WTC11 (cell line): ENCODE results near the gene MEGF6. TPM values are rescaled to one million over a fixed set of nuclear protein-coding genes. Genes with fewer than 3 reads are reported as not detected.

Experiments used
- ATAC-seq: fragments of 200-7000 bp; cut with Tn5 transposase; 2 replicates; pipeline ENCODE4 v1.10.0; 2021; ENCODE audit warnings: mild to moderate bottlenecking, moderate library complexity
- CTCF ChIA-PET: fragments of 300-600 bp; sonication (Branson Sonifier 250); formaldehyde crosslinking; loops from one replicate; lab custom pipeline; 2021; ENCODE audit warnings: antibody characterized with exemption; lab: Charles Lee
- POLR2A ChIA-PET: fragments of 350-600 bp; sonication (Branson Sonifier 250); formaldehyde crosslinking; loops from one replicate; lab custom pipeline; 2021; ENCODE audit warnings: antibody characterized with exemption; lab: Charles Lee
- DNase-seq: peaks from one replicate; pipeline ENCODE4 v3.0.0; 2021; ENCODE audit warnings: low spot score
- H3K27ac Mint-ChIP-seq: 2 replicates; pipeline ENCODE4 v1.8.0; 2021; ENCODE audit warnings: mixed read lengths
- H3K27me3 Mint-ChIP-seq: 2 replicates; pipeline ENCODE4 v1.8.0; 2021; ENCODE audit warnings: low read depth, mild to moderate bottlenecking, moderate library complexity, mixed read lengths
- H3K36me3 Mint-ChIP-seq: 2 replicates; pipeline ENCODE4 v1.8.0; 2021; ENCODE audit warnings: mixed read lengths
- H3K4me1 Mint-ChIP-seq: 2 replicates; pipeline ENCODE4 v1.8.0; 2022; ENCODE audit warnings: mixed read lengths
- H3K4me3 Mint-ChIP-seq: 2 replicates; pipeline ENCODE4 v1.8.0; 2021; ENCODE audit warnings: mild to moderate bottlenecking, moderate library complexity, mixed read lengths
- H3K9me3 Mint-ChIP-seq: 2 replicates; pipeline ENCODE4 v1.8.0; 2021; ENCODE audit warnings: mixed read lengths
- AR ChIP-seq: fragments of 250-450 bp; sonication (Bioruptor Pico); IDR thresholded peaks from 2 replicates; pipeline ENCODE4 v1.9.0; 2021; ENCODE audit warnings: mild to moderate bottlenecking
- CDX4 ChIP-seq: fragments of 250-450 bp; sonication (Bioruptor Pico); IDR thresholded peaks from 2 replicates; pipeline ENCODE4 v1.9.0; 2021; ENCODE audit warnings: moderate library complexity, mild to moderate bottlenecking, inconsistent platforms, borderline replicate concordance
- CREB1 ChIP-seq: sonication (generic); formaldehyde crosslinking; IDR thresholded peaks from 2 replicates; pipeline ENCODE4 v1.8.0; 2023; ENCODE audit warnings: mild to moderate bottlenecking, missing genetic modification reagents
- ETV6 ChIP-seq: sonication (generic); formaldehyde crosslinking; IDR thresholded peaks from 2 replicates; pipeline ENCODE4 v1.8.1; 2022; ENCODE audit warnings: mild to moderate bottlenecking, missing genetic modification reagents
- FOXJ3 ChIP-seq: sonication (generic); formaldehyde crosslinking; IDR thresholded peaks from 2 replicates; pipeline ENCODE4 v1.9.0; 2021; ENCODE audit warnings: missing genetic modification reagents, mild to moderate bottlenecking, borderline replicate concordance
- GTF2I ChIP-seq: fragments of 250-450 bp; sonication (Bioruptor Pico); conservative IDR thresholded peaks from 2 replicates; pipeline ENCODE4 v1.4.0; 2021; ENCODE audit warnings: mild to moderate bottlenecking
- KAT7 ChIP-seq: sonication (generic); formaldehyde crosslinking; IDR thresholded peaks from 2 replicates; pipeline ENCODE4 v1.8.1; 2023; ENCODE audit warnings: missing genetic modification reagents, mild to moderate bottlenecking, borderline replicate concordance
- NR1H2 ChIP-seq: sonication (generic); formaldehyde crosslinking; IDR thresholded peaks from 2 replicates; pipeline ENCODE4 v1.9.0; 2021; ENCODE audit warnings: mild to moderate bottlenecking, moderate library complexity, missing genetic modification reagents
- SMAD3 ChIP-seq: sonication (generic); formaldehyde crosslinking; IDR thresholded peaks from 2 replicates; pipeline ENCODE4 v1.8.0; 2022; ENCODE audit warnings: missing genetic modification reagents, mild to moderate bottlenecking, borderline replicate concordance
- SMAD4 ChIP-seq: sonication (generic); formaldehyde crosslinking; IDR thresholded peaks from 2 replicates; pipeline ENCODE4 v1.8.0; 2022; ENCODE audit warnings: mild to moderate bottlenecking, missing genetic modification reagents
- SP1 ChIP-seq: sonication (generic); formaldehyde crosslinking; conservative IDR thresholded peaks from 2 replicates; pipeline ENCODE4 v1.8.1; 2022; ENCODE audit warnings: missing genetic modification reagents
- TCF7 ChIP-seq: sonication (generic); formaldehyde crosslinking; IDR thresholded peaks from 2 replicates; pipeline ENCODE4 v1.8.0; 2022; ENCODE audit warnings: mild to moderate bottlenecking, low read depth, missing genetic modification reagents, moderate library complexity
- TEAD1 ChIP-seq: sonication (generic); formaldehyde crosslinking; IDR thresholded peaks from 2 replicates; pipeline ENCODE4 v1.8.0; 2022; ENCODE audit warnings: mild to moderate bottlenecking, missing genetic modification reagents
- ZNF121 ChIP-seq: sonication (generic); formaldehyde crosslinking; IDR thresholded peaks from 2 replicates; pipeline ENCODE4 v1.8.0; 2023; ENCODE audit warnings: missing genetic modification reagents
- ZNF138 ChIP-seq: sonication (generic); formaldehyde crosslinking; conservative IDR thresholded peaks from 2 replicates; pipeline ENCODE4 v1.8.1; 2022; ENCODE audit warnings: mild to moderate bottlenecking, moderate library complexity, missing genetic modification reagents
- ZNF317 ChIP-seq: sonication (generic); formaldehyde crosslinking; IDR thresholded peaks from 2 replicates; pipeline ENCODE4 v1.8.1; 2023; ENCODE audit warnings: low read depth, mild to moderate bottlenecking, moderate library complexity, missing genetic modification reagents, borderline replicate concordance
- ZNF532 ChIP-seq: fragments of 250-450 bp; sonication (Bioruptor Pico); IDR thresholded peaks from 2 replicates; pipeline ENCODE4 v1.9.0; 2021; ENCODE audit warnings: mild to moderate bottlenecking, borderline replicate concordance
- ZNF671 ChIP-seq: fragments of 250-450 bp; sonication (Bioruptor Pico); IDR thresholded peaks from 2 replicates; pipeline ENCODE4 v1.8.0; 2021; ENCODE audit warnings: mild to moderate bottlenecking
- total RNA-seq: library from RNA; stranded (reverse); gene quantifications from 3 replicates; pipeline ENCODE4 v1.2.3, GENCODE V29; 2021

Gene MEGF6
- total RNA-seq, 1 experiment from 2014 or later, result 24.9 TPM

- TF ChIP-seq AR (no peak), ZNF121 (no peak), SMAD4 (no peak)
Observed at GRCh38 chr1:3642919-3643675, 31.8 kb upstream of the MEGF6 start (continued).

GRCh38 chr1:3641816-3642215 is 30.5 kb upstream of the MEGF6 start:
- H3K27me3 Mint-ChIP-seq, result no peaks in the 10 kb centered on the region
- no peak overlapping the region for H3K27ac Mint-ChIP-seq
- no peak overlapping the region for H3K4me3 Mint-ChIP-seq
- no peaks in the 10 kb centered on the region for H3K4me1 Mint-ChIP-seq
- no peak for ATAC-seq
- TF ChIP-seq ZNF532 (CRISPR knock-in tag) (no peak), ZNF317 (CRISPR knock-in tag) (no peak), SP1 (CRISPR knock-in tag) (no peak), ZNF671 (no peak), ETV6 (CRISPR knock-in tag) (no peak), FOXJ3 (CRISPR knock-in tag) (no peak), GTF2I (no peak), NR1H2 (CRISPR knock-in tag) (no peak), ZNF138 (CRISPR knock-in tag) (no peak), TCF7 (CRISPR knock-in tag) (no peak), KAT7 (CRISPR knock-in tag) (no peak), SMAD3 (CRISPR knock-in tag) (no peak), CREB1 (CRISPR knock-in tag) (no peak), TEAD1 (CRISPR knock-in tag) (no peak), CDX4 (CRISPR knock-in tag) (no peak)
- TF ChIP-seq, all 79 proteins: peak for 0
- Mint-ChIP-seq H3K36me3 (peaks cover 23% of the 10 kb centered on the region), H3K9me3 (no peaks in the 10 kb centered on the region)
- DNase-seq, result peak; percentile 6
- CTCF ChIA-PET, result interaction anchor here (0.6 to 1.6 kb wide), 3 partner anchors 29 to 189 kb away, joined by 4 to 6 read pairs (median 4); no protein-coding TSS in a partner anchor
- POLR2A ChIA-PET, result no interaction called here
